HTR-8/SVneo (cell line): ENCODE data around the gene ACO1.

Experiments used
- DNase-seq: peaks from one replicate; pipeline ENCODE4 v3.0.0; 2011; ENCODE audit warnings: low spot score, mixed read lengths; ENCODE audit not compliant: insufficient read length
- FAIRE-seq: peaks from 2 replicates; lab custom pipeline; 2011; peaks lifted over from hg19 to GRCh38; lab: Jason Lieb, UNC

Gene ACO1

DNA sequence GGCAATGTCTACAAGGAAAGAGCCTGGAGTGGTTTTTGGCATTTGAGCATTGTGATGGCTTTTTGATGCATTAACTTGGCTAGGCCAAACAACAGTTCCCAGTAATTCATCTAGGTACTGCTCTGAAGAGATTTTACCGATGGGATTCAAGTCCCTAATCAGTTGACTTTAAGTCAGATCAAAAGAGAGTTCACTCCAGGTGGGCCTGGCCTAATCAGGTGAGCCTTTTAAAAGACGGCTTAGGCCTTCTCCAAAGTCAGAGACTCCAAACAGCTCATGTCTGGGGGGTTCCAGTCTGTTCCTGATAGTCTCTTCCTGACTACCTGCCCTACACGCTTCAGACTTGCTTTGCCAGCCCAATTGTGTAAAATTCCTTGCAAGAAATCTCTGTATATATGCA lies 87.9 kb downstream of the ACO1 start:
- no peak for FAIRE-seq
- no peak for DNase-seq

DNA sequence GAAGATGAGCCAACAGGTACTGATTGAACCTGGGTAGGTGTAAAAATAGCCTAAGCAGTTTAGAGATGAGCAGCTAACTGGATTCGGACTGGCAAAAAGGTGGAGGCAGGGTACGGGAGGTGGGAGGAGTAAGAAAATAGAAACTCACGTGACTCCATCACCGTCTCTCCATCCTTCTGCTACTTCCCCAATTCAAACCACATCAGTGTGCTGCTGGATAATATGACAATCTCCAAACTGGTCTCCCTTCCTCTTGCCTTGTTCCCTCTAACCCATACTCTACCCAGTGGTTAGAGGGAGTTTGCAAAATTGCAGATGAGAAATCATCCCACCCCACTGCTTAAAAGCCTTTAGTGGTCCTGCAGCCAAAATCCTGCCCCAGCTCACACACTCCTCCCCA lies 98.9 kb downstream of the ACO1 start:
- no peak for DNase-seq
- FAIRE-seq = no peak

DNA sequence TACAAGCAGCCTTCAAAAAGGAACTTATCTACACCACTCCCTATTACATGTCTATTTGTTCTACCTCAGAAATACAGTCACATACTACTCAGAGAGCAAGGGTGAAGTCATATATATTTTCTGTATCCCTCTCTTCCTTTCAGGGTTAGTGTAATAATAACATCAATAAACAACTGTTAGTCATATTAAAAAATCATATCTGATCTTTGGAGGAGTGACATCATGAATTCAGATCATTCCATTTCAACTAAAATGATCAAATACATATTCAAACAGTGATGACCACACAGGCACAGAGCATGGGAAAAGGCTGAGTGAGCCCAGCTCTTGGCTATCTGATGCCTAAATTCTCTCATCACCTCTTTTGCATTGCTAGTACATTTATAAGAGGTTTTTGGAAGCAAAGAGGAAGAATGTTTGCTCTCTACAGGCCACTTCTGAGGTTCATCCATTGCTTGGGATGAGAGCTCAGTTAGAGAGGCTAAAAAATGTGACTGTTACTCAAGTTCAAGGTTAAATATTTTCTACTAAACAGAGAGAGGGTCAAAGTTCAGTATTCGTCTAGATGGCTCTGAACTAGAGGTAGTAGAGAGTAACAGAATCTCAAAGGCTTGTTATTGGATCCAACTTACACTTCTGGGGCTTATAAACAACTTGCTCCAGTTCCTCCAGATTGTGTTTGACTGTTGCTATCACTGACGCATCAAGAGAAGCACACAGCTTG lies 102.6 kb downstream of the ACO1 start:
- FAIRE-seq (no peak), DNase-seq (no peak)

DNA sequence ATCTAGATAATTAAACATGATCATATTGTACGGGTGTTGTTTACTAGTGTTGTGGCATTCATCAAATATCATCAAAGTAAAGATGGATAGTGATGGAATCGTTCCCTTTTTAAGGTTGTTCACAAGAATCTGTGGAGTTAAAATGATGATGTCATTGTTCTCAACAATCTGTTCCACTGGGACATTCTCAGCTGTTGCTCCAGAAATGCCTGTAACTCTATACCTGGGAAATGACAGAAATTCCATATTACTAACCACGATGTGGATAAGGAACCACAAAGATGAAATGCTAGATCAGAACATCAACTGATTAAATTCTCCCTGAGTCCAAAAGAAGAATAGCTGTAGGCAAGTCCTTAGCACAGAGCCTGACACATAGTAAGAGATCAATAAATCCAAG lies 103.5 kb downstream of the ACO1 start:
- FAIRE-seq (no peak), DNase-seq (peak; percentile 12)

DNA sequence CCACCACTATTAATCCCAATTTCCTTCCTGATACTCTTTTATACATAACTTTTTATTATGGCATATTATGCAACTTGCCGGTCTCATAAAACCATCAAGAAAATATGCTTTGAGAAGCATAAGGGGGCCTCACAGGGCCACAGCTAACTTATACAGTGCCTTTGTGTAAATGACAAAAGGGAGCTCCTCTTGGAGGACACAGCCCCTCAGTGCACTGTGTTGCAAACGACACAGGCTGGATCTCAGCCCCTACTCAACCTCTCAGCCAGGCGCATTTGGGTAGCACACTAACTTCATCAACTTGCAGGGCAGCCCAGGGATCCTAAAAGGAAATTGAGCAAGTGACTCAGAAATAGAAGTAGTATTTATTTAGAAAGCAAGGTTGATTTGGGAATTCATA lies 106.2 kb downstream of the ACO1 start:
- no peak for FAIRE-seq
- no peak for DNase-seq

DNA sequence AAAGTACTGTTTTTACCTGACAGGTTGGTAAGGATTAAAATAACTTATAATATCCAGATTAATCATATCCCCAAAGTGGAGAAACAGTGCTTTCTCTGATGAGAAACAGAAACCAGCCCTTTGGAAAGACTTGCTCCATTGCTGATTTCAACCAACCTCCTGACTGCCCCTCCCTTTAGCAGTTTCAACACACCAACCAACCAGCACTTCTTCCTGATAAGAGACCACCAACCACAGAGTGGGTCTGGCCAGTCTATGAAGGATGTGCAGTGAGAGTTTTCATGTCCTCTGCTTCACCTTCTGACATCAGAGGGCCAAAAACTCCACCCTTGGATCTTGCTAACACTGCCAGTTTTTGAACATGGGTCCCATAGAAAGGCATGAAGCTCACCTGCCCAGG lies 113.5 kb downstream of the ACO1 start:
- FAIRE-seq = no peak

DNA sequence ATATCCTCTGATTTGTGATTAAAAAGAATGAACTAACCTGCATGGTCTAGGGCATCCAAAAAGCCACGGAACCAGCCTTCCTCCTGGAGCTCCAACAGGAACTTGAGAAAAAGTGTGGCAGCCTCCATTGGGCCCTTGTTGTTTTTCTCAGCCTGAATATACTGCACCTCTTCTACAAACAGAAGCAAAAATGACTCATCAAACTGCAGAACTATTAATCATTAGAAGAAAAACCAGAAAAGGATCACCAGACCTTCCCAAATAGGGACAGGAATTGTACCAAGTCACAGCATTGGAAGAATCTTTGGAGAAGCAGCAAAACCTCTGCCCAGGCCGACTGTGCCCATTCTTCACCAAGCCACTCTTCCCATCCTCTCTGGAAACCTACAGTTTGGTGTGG lies 116.3 kb downstream of the ACO1 start:
- DNase-seq = no peak
- no peak for FAIRE-seq

More for the DNA sequence above, 113.5 kb downstream of the ACO1 start:
- no peak for DNase-seq

DNA sequence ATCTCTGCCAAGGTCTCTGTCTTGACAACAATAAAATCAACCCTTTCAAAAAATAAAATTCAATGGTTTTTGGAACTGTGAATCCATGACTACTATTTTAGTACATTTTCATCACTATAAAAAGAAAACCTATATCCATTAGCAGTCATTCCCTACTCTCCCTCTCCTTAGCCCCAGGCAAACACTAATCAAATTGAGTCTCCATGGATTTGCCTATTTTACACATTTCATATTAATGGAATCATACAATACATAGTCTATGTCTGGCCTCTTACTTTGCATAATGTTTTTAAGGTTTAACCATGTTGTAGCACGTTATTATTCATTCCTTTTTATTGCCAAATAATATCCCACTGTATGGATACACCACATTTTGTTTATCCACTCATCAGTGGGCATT lies 117.4 kb downstream of the ACO1 start:
- FAIRE-seq (no peak), DNase-seq (no peak)

DNA sequence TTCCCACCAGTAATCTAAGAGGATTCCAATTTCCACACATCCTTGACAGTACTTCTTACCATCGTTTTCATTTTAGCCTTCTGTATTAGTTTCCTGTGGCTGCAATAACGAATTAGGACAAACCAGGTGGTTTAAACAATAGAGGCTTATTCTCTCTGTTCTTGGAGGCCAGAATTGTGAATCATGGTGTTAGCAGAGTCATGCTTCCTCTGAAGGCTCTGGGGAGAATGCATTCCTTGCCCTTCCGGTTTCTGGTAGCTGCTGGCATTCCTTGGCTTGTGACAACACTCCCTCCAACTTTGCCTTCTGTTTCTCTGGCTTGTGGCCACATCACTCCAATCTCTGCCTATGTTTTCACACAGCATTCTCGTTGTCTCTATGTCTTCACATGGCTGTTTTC lies 118.0 kb downstream of the ACO1 start:
- DNase-seq (no peak), FAIRE-seq (no peak)

DNA sequence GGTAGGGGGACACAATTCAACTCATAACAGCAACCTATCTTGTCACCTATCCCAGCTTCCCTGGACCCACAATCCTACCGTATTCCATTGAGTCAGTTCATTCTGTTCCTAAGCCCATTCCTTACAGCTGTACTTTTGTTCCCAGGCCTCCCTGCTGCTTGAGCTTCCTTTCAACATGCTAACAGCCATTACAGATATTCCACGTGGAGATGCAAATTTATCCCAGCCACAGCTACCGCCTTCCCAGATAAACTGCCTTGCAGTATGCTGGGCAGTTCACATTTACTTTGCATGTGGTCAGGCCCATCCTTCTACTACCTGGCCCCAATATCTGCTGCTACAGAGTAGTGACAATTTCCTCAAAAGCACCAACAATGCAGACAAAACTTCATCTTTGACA lies 118.6 kb downstream of the ACO1 start:
- FAIRE-seq (no peak), DNase-seq (no peak)
